ENCODE measurements around the gene SLC44A4.
A peak's percentile ranks its signal among the peaks of the same experiment; 100 is the strongest.
"Not testable (repeated sequence)": the region's sequence is repeated elsewhere in the genome, so short reads cannot be mapped to it uniquely, and the experiment has no call there.

SLC44A4 gene

DNA sequence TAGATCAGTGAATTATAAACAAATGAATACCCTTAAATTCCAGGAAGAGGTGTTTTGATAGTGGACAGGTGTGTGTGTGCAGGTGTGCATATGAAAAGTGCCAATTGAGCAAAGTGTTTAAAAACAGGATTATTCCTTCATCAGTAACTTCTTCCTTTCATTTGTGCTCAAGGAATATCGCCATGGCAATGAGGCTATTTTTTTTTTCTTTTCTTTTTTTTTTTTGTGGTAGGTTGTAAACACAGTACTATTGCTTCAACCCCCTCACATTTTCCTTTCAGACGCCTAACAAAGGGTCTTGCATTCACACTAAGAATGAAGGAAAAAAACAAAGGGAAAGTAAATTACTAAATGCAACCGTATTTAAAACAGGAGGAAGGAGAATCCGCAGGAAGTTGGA is 53.2 kb downstream of the SLC44A4 start:
- no peak for DNase-seq

- DNase-seq = peak; percentile 46
Observed at GRCh38 chr6:31823592-31824196, 55.1 kb downstream of the SLC44A4 start.

GRCh38 chr6:31822036-31822821 is 56.6 kb downstream of the SLC44A4 start:
- DNase-seq = peak; percentile 95

DNA sequence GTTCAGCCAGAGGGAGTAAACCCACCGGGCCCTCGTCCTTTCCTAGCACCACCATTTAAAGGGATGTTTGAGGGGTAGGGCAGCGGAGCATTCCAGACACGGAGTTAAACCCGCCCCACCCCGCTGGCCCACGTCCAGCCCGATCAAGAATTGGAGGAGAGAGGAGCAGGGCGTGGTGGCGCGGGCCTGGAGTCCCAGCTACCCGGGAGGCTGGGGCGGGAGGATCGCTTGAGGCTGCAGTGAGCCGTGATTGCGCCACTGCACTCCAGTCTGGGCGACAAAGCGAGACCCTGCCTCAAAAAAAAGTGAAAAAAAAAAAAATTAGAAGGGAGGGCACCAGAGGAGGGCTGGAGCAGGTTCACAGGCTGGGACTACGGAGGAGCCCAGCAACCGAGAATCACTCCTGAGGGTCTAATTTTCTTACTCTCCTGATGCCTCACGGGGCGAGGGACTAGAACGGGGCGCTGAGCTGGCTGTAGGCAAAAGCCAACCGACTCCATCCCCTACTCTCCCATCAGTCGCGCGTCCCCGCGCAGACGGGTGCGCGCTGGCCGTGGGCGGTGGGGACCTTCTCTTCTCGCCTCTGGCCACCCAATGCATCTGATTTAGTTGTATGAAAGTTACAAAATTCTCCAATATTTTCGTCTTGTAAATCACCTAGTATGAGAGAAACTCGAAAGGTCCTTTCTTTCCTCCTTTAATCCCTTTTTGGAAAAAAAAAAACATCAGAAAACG is 57.3 kb downstream of the SLC44A4 start:
- DNase-seq = peak; percentile 69

GRCh38 chr6:31820399-31820798 is 58.4 kb downstream of the SLC44A4 start:
- DNase-seq = not testable (repeated sequence)

GRCh38 chr6:31819871-31820299 is 58.9 kb downstream of the SLC44A4 start:
- DNase-seq = no peak

GRCh38 chr6:31817929-31818511 is 60.8 kb downstream of the SLC44A4 start:
- not testable (repeated sequence) for DNase-seq

DNA sequence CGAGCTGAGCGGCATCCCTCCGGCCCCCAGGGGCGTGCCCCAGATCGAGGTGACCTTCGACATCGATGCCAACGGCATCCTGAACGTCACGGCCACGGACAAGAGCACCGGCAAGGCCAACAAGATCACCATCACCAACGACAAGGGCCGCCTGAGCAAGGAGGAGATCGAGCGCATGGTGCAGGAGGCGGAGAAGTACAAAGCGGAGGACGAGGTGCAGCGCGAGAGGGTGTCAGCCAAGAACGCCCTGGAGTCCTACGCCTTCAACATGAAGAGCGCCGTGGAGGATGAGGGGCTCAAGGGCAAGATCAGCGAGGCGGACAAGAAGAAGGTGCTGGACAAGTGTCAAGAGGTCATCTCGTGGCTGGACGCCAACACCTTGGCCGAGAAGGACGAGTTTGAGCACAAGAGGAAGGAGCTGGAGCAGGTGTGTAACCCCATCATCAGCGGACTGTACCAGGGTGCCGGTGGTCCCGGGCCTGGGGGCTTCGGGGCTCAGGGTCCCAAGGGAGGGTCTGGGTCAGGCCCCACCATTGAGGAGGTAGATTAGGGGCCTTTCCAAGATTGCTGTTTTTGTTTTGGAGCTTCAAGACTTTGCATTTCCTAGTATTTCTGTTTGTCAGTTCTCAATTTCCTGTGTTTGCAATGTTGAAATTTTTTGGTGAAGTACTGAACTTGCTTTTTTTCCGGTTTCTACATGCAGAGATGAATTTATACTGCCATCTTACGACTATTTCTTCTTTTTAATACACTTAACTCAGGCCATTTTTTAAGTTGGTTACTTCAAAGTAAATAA is 61.5 kb downstream of the SLC44A4 start:
- peak; percentile 65 for DNase-seq

DNA sequence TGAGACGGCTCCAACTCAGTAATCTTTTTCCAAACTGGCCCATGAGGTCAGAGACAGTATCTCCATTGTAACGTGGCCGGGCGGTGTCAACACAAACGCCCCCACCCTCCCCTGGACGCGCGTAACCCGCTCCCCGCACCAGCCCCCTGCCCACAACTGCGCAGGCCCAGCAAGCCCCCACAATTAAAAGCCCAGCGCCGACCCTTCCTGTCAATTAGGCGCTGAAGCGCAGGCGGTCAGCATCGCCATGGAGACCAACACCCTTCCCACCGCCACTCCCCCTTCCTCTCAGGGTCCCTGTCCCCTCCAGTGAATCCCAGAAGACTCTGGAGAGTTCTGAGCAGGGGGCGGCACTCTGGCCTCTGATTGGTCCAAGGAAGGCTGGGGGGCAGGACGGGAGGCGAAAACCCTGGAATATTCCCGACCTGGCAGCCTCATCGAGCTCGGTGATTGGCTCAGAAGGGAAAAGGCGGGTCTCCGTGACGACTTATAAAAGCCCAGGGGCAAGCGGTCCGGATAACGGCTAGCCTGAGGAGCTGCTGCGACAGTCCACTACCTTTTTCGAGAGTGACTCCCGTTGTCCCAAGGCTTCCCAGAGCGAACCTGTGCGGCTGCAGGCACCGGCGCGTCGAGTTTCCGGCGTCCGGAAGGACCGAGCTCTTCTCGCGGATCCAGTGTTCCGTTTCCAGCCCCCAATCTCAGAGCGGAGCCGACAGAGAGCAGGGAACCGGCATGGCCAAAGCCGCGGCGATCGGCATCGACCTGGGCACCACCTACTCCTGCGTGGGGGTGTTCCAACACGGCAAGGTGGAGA is 63.6 kb downstream of the SLC44A4 start, which contains the start of the genes HSPA1A and HSPA1L:
HSPA1A (plus strand) TSS at position 519 of the 814 bp plus-strand sequence; CDS start at position 733, 214 bp downstream.
HSPA1L (minus strand) TSS at position 259 of the 814 bp plus-strand sequence. CDS start 3,311 bp downstream, outside the sequence.
- peak; percentile 93 for DNase-seq

DNA sequence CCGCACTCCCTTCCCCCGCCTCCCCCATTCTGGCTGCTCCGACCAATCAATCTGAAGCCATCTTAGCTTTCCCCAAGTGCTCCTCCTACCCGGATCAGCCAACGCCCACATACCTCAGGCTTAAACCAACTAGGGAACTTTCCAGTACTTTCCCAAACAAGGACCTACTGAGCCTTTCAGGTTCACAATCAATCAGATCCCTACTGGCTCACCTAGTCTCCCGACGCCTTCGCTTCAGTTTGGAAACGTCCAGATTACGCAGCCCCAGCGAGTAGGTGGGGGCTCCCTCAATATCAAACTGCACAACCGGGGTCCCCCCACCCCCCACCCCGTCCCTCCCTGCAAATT is 64.1 kb downstream of the SLC44A4 start:
- DNase-seq = peak; percentile 94

- DNase-seq = no peak
Observed at GRCh38 chr6:31813465-31813849, 65.3 kb downstream of the SLC44A4 start.
